ENCODE results near the gene ASB5.
"Not testable (repeated sequence)": the region's sequence is repeated elsewhere in the genome, so short reads cannot be mapped to it uniquely, and the experiment has no call there.

ASB5 gene

DNA sequence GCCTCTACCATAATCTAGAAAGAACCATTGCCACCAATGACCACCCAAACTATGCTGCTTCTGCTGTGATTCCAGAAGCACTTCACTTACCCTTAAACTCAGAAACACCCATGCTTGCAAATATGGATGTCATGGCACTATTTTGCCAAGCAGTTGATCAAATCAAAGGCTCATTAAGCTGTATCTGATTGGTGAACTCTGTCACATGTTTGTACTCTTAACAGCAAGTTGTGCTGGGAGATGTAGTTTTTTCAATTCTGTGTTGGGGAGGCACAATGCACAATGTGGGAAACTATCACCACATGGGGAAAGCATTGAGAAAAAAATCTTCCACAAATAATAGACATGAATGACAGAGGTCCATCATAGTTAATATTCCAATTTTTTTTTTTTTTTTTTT lies 31.5 kb upstream of the ASB5 start:
- H4K20me1 ChIP-seq (ENCODE audit: low read depth, low read length) = no peaks in the 10 kb centered on the region
- H3K4me3 ChIP-seq (ENCODE audit: insufficient read depth, low read length, poor library complexity, severe bottlenecking) = no peak overlapping the region
- H3K36me3 ChIP-seq (ENCODE audit: low read length) = no peaks in the 10 kb centered on the region
- H3K27ac ChIP-seq (ENCODE audit: low read depth, low read length) = no peak overlapping the region
- H3K9me2 ChIP-seq (replicated peaks; ENCODE audit: insufficient read depth, low read length) = no peaks in the 10 kb centered on the region
- H2AFZ ChIP-seq (ENCODE audit: low read depth, low read length, severe bottlenecking) = no peak overlapping the region
- H3K4me2 ChIP-seq (ENCODE audit: low read depth, low read length, poor library complexity, severe bottlenecking) = no peak overlapping the region
- no peak overlapping the region for H3K9ac ChIP-seq (ENCODE audit: low read length)
- no peaks in the 10 kb centered on the region for H3K79me2 ChIP-seq (ENCODE audit: insufficient read depth, low read length)
- H3K27me3 ChIP-seq (ENCODE audit: low read length) = no peaks in the 10 kb centered on the region
- H3F3A ChIP-seq (ENCODE audit: insufficient read depth) = no peaks in the 10 kb centered on the region
- TF ChIP-seq, protein P1, sequence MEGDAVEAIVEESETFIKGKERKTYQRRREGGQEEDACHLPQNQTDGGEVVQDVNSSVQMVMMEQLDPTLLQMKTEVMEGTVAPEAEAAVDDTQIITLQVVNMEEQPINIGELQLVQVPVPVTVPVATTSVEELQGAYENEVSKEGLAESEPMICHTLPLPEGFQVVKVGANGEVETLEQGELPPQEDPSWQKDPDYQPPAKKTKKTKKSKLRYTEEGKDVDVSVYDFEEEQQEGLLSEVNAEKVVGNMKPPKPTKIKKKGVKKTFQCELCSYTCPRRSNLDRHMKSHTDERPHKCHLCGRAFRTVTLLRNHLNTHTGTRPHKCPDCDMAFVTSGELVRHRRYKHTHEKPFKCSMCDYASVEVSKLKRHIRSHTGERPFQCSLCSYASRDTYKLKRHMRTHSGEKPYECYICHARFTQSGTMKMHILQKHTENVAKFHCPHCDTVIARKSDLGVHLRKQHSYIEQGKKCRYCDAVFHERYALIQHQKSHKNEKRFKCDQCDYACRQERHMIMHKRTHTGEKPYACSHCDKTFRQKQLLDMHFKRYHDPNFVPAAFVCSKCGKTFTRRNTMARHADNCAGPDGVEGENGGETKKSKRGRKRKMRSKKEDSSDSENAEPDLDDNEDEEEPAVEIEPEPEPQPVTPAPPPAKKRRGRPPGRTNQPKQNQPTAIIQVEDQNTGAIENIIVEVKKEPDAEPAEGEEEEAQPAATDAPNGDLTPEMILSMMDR (IDR thresholded peaks at IDR 0.05; ENCODE audit: insufficient read depth, low read length, poor library complexity, severe bottlenecking) = no peak
- no peak for TF ChIP-seq EZH2phosphoT487 (conservative IDR thresholded peaks at IDR 0.05; ENCODE audit: low read length)
- no peaks in the 10 kb centered on the region for H3K9me3 ChIP-seq (ENCODE audit: insufficient read depth, low read length)

DNA sequence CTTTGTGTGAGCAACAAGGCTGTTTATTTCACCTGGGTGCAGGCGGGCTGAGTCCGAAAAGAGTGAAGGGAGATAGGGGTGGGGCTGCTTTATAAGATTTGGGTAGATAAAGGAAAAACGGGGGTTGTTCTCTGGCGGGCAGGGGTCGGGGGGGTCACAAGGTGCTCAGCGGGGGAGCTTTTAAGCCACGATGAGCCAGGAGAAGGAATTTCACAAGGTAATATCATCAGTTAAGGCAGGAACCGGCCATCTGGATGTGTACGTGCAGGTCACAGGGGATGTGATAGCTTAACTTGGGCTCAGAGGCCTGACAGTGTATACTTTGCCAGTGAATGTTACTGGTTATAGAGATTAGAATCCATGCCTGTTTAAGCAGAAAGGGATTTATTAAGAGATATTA lies 31.0 kb upstream of the ASB5 start:
- H2AFZ ChIP-seq (ENCODE audit: low read depth, low read length, severe bottlenecking) = no peak overlapping the region
- H3K27ac ChIP-seq (ENCODE audit: low read depth, low read length) = no peak overlapping the region
- TF ChIP-seq, protein P1 (IDR thresholded peaks at IDR 0.05; ENCODE audit: insufficient read depth, low read length, poor library complexity, severe bottlenecking) = no peak
- TF ChIP-seq EZH2phosphoT487 (conservative IDR thresholded peaks at IDR 0.05; ENCODE audit: low read length) = no peak
- H3K9ac ChIP-seq (ENCODE audit: low read length) = no peak overlapping the region
- no peaks in the 10 kb centered on the region for H3K79me2 ChIP-seq (ENCODE audit: insufficient read depth, low read length)
- no peak overlapping the region for H3K4me2 ChIP-seq (ENCODE audit: low read depth, low read length, poor library complexity, severe bottlenecking)
- H3K9me2 ChIP-seq (replicated peaks; ENCODE audit: insufficient read depth, low read length) = no peaks in the 10 kb centered on the region
- no peaks in the 10 kb centered on the region for H3K9me3 ChIP-seq (ENCODE audit: insufficient read depth, low read length)
- no peaks in the 10 kb centered on the region for H4K20me1 ChIP-seq (ENCODE audit: low read depth, low read length)
- no peaks in the 10 kb centered on the region for H3F3A ChIP-seq (ENCODE audit: insufficient read depth)
- H3K27me3 ChIP-seq (ENCODE audit: low read length) = no peaks in the 10 kb centered on the region
- no peaks in the 10 kb centered on the region for H3K36me3 ChIP-seq (ENCODE audit: low read length)
- H3K4me3 ChIP-seq (ENCODE audit: insufficient read depth, low read length, poor library complexity, severe bottlenecking) = no peak overlapping the region

DNA sequence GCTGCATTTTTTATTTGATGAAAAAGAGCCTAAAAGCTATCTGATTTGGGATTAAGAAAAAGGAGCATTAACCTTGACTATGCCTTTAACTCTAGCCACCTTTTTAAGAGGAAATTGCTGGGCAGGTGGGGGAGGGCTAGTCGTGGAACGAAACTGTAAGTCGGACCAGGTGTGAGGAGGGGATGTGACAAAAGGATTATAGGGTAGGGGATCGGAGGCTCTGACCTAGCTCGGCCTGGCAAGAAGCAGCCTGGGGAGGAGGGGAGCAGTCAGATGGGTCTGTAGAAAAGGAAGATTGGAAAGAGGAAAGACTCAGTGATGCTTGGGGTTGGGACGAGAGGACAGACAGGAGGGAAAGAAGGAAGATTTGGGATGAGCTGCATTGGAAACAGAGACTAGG lies 29.6 kb upstream of the ASB5 start:
- no peak overlapping the region for H2AFZ ChIP-seq (ENCODE audit: low read depth, low read length, severe bottlenecking)
- H3K27me3 ChIP-seq (ENCODE audit: low read length) = no peaks in the 10 kb centered on the region

DNA sequence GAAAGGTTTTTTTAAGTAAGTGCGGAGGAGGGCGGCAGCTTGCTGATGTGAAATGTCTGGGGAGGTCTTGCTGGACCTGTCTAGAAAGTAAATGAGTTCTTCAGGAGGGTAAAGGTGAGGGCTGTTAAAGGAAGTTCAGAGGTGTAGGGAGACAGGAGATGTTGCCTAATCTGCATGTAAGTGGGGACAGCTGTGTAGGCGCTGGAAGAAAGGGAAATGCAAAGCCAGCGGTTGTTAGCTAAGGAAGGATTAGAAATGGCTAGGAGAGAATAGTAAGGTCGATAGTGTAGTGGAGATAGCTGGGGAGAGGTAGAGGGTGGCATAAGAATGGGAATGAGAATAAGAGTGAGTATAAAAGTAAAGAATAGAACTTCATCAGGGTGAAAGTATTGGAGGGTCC lies 26.9 kb upstream of the ASB5 start:
- not testable (repeated sequence) for H3K27me3 ChIP-seq (ENCODE audit: low read length); H3F3A ChIP-seq (ENCODE audit: insufficient read depth); H3K9me3 ChIP-seq (ENCODE audit: insufficient read depth, low read length); H3K27ac ChIP-seq (ENCODE audit: low read depth, low read length); H3K4me3 ChIP-seq (ENCODE audit: insufficient read depth, low read length, poor library complexity, severe bottlenecking); H3K9me2 ChIP-seq (replicated peaks; ENCODE audit: insufficient read depth, low read length); H3K36me3 ChIP-seq (ENCODE audit: low read length); H4K20me1 ChIP-seq (ENCODE audit: low read depth, low read length); H3K79me2 ChIP-seq (ENCODE audit: insufficient read depth, low read length); H3K4me2 ChIP-seq (ENCODE audit: low read depth, low read length, poor library complexity, severe bottlenecking); H3K9ac ChIP-seq (ENCODE audit: low read length); H2AFZ ChIP-seq (ENCODE audit: low read depth, low read length, severe bottlenecking)

More for the DNA sequence above, 29.6 kb upstream of the ASB5 start:
- Histone ChIP-seq H3K4me2 (ENCODE audit: low read depth, low read length, poor library complexity, severe bottlenecking) (no peak overlapping the region), H4K20me1 (ENCODE audit: low read depth, low read length) (no peaks in the 10 kb centered on the region), H3K4me3 (ENCODE audit: insufficient read depth, low read length, poor library complexity, severe bottlenecking) (no peak overlapping the region), H3K9me3 (ENCODE audit: insufficient read depth, low read length) (no peaks in the 10 kb centered on the region), H3K36me3 (ENCODE audit: low read length) (no peaks in the 10 kb centered on the region), H3K79me2 (ENCODE audit: insufficient read depth, low read length) (no peaks in the 10 kb centered on the region), H3K27ac (ENCODE audit: low read depth, low read length) (no peak overlapping the region), H3K9ac (ENCODE audit: low read length) (no peak overlapping the region), H3F3A (ENCODE audit: insufficient read depth) (no peaks in the 10 kb centered on the region), H3K9me2 (replicated peaks; ENCODE audit: insufficient read depth, low read length) (no peaks in the 10 kb centered on the region)
- no peak for TF ChIP-seq EZH2phosphoT487 (conservative IDR thresholded peaks at IDR 0.05; ENCODE audit: low read length)
- TF ChIP-seq, protein P1 (IDR thresholded peaks at IDR 0.05; ENCODE audit: insufficient read depth, low read length, poor library complexity, severe bottlenecking) = no peak
